Gastroesophageal sphincter (tissue), 4 donors: ENCODE data around the gene HOXB7. TPM values are rescaled to one million over a fixed set of nuclear protein-coding genes. Genes with fewer than 3 reads are reported as not detected.

Experiments
- ATAC-seq: fragments of 150-250 bp; one replicate; pipeline ENCODE4 v1.9.1; 2016; ENCODE audit warnings: mild to moderate bottlenecking, moderate library complexity
- H3K27ac ChIP-seq, 4 donors: fragments of 200-600 bp; sonication (generic) in 3 of 4; 1 replicate in 3 of 4; 2 replicates in 1 of 4; pipeline ENCODE4 v1.5.1; 2016 to 2019
- H3K27me3 ChIP-seq: fragments of 200-600 bp; sonication (generic); one replicate; pipeline ENCODE4 v1.5.1; 2019
- H3K36me3 ChIP-seq, 2 donors: fragments of 200-600 bp; sonication (generic); one replicate each; pipeline ENCODE4 v1.5.1; 2019; ENCODE audit warnings: control low read depth in 1 of 2
- H3K4me1 ChIP-seq, 3 donors: fragments of 200-600 bp; sonication (generic); 1 replicate in 2 of 3; 2 replicates in 1 of 3; pipeline ENCODE4 v1.5.1; 2016 to 2019; ENCODE audit warnings: control low read depth in 2 of 3
- H3K4me3 ChIP-seq, 2 donors: fragments of 200-600 bp; sonication (generic); one replicate each; pipeline ENCODE4 v1.5.1; 2019; ENCODE audit warnings: mild to moderate bottlenecking in 1 of 2, moderate library complexity in 1 of 2
- H3K9me3 ChIP-seq, 3 donors: fragments of 200-600 bp; sonication (generic); one replicate each; pipeline ENCODE4 v1.5.1; 2017 to 2019; ENCODE audit warnings: control low read depth in 2 of 3
- EP300 ChIP-seq: sonication (generic); formaldehyde crosslinking; IDR thresholded peaks from one replicate; pipeline ENCODE4 v1.6.1; 2017; ENCODE audit warnings: antibody characterized with exemption, mild to moderate bottlenecking
- POLR2A ChIP-seq, 2 donors: fragments of 450-650 bp; IDR thresholded peaks; one replicate each; pipeline ENCODE4 v1.6.1; 2017; ENCODE audit warnings: antibody characterized with exemption in 2 of 2, mild to moderate bottlenecking in 2 of 2, moderate library complexity in 1 of 2
- POLR2AphosphoS5 ChIP-seq: sonication (generic); formaldehyde crosslinking; IDR thresholded peaks from one replicate; pipeline ENCODE4 v1.6.1; 2017; ENCODE audit warnings: antibody characterized with exemption
- WGBS, 2 donors: methylation state at CpG; one replicate each; pipeline ENCODE4 v1.1.5; 2018; ENCODE audit warnings: low coverage in 1 of 2; 5-methylcytosine and 5-hydroxymethylcytosine counted together
- total RNA-seq, 4 donors: library from RNA; depleted of rRNA; stranded (reverse); fragments of >200 nt; gene quantifications; one replicate each; pipeline ENCODE4 v1.1.0, GENCODE V29; 2016
- TF ChIP-seq, protein P1 (sequence below), 4 experiments: fragments of 200-600 bp in 2 of 4; fragments of 450-650 bp in 2 of 4; sonication (generic) in 1 of 4; IDR thresholded peaks; one replicate each; pipeline ENCODE4 v1.5.1; 2017 to 2019; ENCODE audit warnings: antibody characterized with exemption in 4 of 4, mild to moderate bottlenecking in 2 of 4, moderate library complexity in 2 of 4

The HOXB7 gene
- total RNA-seq, 4 donors from 2014 or later: 0.78 to 8.9 (median 3.0) TPM

DNA sequence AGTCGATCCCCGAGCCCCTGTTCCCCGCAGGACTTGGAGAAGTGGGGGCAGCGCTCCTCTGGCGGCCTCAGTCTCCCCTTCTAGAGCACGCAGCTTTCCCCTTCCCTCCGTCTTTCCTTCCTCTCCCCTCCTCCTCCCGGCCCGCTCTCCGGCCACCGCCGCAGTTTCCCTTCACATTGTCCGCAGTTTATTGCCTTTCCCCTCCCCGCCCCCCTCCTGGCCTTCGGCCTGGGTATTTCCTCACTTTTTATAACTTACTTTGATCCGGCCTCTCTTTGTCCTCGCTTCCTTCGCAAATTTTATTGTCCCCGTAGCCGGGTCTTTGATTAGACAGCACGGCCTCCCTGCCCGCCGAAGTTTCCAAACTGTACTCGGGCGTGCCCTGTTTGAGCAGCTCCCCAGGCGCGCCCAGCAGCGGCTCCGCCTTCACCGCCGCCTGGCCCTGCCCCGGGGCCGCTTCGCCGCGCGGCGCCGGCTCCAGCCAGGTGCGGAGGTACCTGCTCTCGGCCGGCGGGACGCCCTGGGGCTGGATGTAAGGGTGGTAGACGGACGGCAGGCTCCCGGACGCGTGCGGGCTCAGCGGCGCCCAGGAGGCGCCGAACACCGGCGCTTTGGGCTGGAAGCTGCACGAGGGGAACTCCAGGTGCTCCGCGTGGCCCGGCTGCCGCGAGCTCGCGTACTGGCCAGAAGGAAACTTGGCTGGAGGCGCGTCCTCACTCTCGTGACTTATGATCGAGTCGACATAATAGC lies 14.9 kb upstream of the HOXB7 start:
- Histone ChIP-seq H3K9me3 (no peaks in the 10 kb centered on the region), H3K27me3 (peaks cover 100% of the 10 kb centered on the region), H3K4me1 (peaks cover 0 to 26% (median 23%) of the 10 kb centered on the region in 3 donors), H3K36me3 (no peaks in the 10 kb centered on the region), H3K27ac (no peak overlapping the region), H3K4me3 (peak overlapping the region in 1 of 2 donors; percentile 41)
- 1% methylated on average over 14 to 24 of the region's 69 CpGs for WGBS, 2 donors
- ATAC-seq: peak; percentile 42
- TF ChIP-seq, protein P1, sequence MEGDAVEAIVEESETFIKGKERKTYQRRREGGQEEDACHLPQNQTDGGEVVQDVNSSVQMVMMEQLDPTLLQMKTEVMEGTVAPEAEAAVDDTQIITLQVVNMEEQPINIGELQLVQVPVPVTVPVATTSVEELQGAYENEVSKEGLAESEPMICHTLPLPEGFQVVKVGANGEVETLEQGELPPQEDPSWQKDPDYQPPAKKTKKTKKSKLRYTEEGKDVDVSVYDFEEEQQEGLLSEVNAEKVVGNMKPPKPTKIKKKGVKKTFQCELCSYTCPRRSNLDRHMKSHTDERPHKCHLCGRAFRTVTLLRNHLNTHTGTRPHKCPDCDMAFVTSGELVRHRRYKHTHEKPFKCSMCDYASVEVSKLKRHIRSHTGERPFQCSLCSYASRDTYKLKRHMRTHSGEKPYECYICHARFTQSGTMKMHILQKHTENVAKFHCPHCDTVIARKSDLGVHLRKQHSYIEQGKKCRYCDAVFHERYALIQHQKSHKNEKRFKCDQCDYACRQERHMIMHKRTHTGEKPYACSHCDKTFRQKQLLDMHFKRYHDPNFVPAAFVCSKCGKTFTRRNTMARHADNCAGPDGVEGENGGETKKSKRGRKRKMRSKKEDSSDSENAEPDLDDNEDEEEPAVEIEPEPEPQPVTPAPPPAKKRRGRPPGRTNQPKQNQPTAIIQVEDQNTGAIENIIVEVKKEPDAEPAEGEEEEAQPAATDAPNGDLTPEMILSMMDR (IDR thresholded peaks at IDR 0.05): no peak
- TF ChIP-seq POLR2AphosphoS5 (no peak), EP300 (no peak), POLR2A (IDR thresholded peaks at IDR 0.05) (no peak)

DNA sequence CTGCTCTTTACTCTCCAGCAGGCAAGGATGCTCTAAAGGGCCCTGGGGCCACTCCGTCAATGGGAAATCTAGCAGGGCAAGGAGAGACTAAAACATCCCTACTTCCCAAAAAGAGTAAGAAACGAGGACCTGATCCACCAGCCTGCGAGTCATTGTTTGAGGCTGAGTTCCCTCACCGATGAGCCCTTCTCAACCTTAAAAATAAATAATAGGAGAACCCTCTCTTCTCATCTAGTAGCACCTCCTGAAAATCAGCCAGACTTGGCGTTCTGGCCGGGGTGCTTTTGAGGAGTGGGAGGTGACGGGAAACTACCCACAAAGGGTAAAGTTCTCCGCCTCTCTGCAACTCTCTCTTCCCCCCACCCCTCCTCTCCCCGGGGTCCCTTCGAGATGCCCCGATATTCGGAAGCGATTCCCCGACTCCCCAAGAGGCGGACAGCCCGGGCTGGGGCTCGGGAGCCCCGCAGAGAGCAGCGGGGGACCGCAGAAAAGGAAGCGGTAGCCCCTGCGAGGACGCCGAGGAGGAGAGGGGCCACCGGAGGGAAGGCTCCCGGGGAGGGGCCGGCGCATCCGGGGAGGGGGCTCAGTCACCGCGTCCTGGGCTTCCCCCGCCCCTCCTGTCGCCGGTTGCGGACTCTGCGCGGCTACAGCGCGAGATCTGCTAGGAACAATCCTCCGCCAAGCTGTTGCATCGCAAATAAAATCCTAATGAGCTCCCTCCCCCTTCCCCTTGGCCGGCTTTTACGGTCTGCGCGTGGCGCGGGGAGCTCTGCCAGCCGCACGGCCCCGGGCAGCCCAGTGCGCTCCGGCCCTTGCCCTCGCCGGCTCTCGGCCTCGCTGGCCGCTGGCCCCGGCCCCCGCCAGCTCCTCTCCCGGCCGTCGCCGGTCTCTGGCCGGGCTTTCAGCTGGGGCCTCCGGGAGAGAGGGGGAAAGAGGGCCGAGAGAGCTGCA lies 14.0 kb upstream of the HOXB7 start:
- peak overlapping the region in 1 of 2 donors; percentile 41 for H3K4me3 ChIP-seq
- TF ChIP-seq POLR2AphosphoS5: no peak
- TF ChIP-seq POLR2A (IDR thresholded peaks at IDR 0.05): no peak
- TF ChIP-seq, protein P1 (IDR thresholded peaks at IDR 0.05): no peak
- TF ChIP-seq EP300: no peak
- no peaks in the 10 kb centered on the region for H3K9me3 ChIP-seq
- peak; percentile 20 for ATAC-seq
- peaks cover 100% of the 10 kb centered on the region for H3K27me3 ChIP-seq
- no peak overlapping the region for H3K27ac ChIP-seq
- 1 to 4% methylated on average over 8 to 29 of the region's 66 CpGs for WGBS, 2 donors
- H3K36me3 ChIP-seq: no peaks in the 10 kb centered on the region
- peaks cover 0 to 26% (median 23%) of the 10 kb centered on the region in 3 donors for H3K4me1 ChIP-seq

- Histone ChIP-seq H3K27ac (no peak overlapping the region), H3K9me3 (no peaks in the 10 kb centered on the region), H3K4me1 (peaks cover 0 to 26% (median 23%) of the 10 kb centered on the region in 3 donors), H3K36me3 (no peaks in the 10 kb centered on the region), H3K27me3 (peaks cover 100% of the 10 kb centered on the region), H3K4me3 (no peak overlapping the region)
- ATAC-seq: no peak
- WGBS, 2 donors: 13 to 16% methylated on average over 4 of the region's 5 CpGs
- TF ChIP-seq, protein P1 (IDR thresholded peaks at IDR 0.05): no peak
- TF ChIP-seq EP300 (no peak), POLR2A (IDR thresholded peaks at IDR 0.05) (no peak), POLR2AphosphoS5 (no peak)
Measured at GRCh38 chr17:48624118-48624517, 13.3 kb upstream of the HOXB7 start.

DNA sequence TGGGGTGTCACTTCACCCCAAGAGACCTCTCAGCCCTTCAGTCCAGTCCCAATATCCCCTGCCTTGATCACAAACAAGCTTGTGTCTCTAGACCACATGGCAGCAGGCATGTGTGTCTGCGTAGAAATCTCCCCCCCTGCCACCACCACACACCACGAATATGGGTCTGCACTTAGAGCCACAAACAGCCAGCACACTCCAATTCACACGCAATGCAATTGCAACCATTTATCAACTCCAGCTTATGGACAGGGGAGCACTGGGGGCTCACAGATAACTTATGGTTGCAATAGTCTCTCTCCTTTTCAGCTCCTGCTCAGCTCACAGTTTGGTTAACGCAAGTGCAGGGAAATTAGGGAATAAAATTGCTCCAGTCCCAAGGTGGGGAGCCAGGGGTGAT lies 12.8 kb upstream of the HOXB7 start:
- ATAC-seq: no peak
- TF ChIP-seq, protein P1 (IDR thresholded peaks at IDR 0.05): no peak
- TF ChIP-seq POLR2A (IDR thresholded peaks at IDR 0.05): no peak
- no peak for TF ChIP-seq EP300
- no peak for TF ChIP-seq POLR2AphosphoS5
- 7 to 50% methylated on average over 1 to 2 of the region's 4 CpGs for WGBS, 2 donors

More for the DNA sequence above, 12.8 kb upstream of the HOXB7 start:
- Histone ChIP-seq H3K27me3 (peaks cover 100% of the 10 kb centered on the region), H3K9me3 (no peaks in the 10 kb centered on the region), H3K4me3 (no peak overlapping the region), H3K27ac (no peak overlapping the region), H3K4me1 (peaks cover 0 to 30% (median 23%) of the 10 kb centered on the region in 3 donors), H3K36me3 (no peaks in the 10 kb centered on the region)
